Liver (tissue), 10 donors: ENCODE data around the gene ARHGEF19. TPM values are rescaled to one million over a fixed set of nuclear protein-coding genes. Genes with fewer than 3 reads are reported as not detected.

Experiments
- DNase-seq: peaks from one replicate; pipeline ENCODE4 v3.0.0-alpha.2; 2017; ENCODE audit warnings: low spot score
- H3K27ac ChIP-seq, 2 donors: one replicate each; pipeline ENCODE4 v1.7.0; 2013; ENCODE audit warnings: inconsistent platforms in 2 of 2, low read length in 2 of 2, control low read depth in 1 of 2, low read depth in 1 of 2, mild to moderate bottlenecking in 1 of 2
- H3K27me3 ChIP-seq, 4 donors: one replicate each; pipeline versions ENCODE4 v1.6.1 to v1.7.0; 2013; ENCODE audit warnings: low read length in 3 of 4, inconsistent platforms in 1 of 4, mild to moderate bottlenecking in 1 of 4, moderate library complexity in 1 of 4; ENCODE audit not compliant: control insufficient read depth in 4 of 4, insufficient read depth in 4 of 4
- H3K36me3 ChIP-seq, 4 donors: one replicate each; pipeline versions ENCODE4 v1.6.1 to v1.7.0; 2013; ENCODE audit warnings: low read length in 3 of 4, mild to moderate bottlenecking in 3 of 4, low read depth in 1 of 4, moderate library complexity in 1 of 4; ENCODE audit not compliant: control insufficient read depth in 4 of 4, insufficient read depth in 3 of 4
- H3K4me1 ChIP-seq, 4 donors: one replicate each; pipeline versions ENCODE4 v1.6.1 to v1.7.0; 2013; ENCODE audit warnings: low read length in 3 of 4, mild to moderate bottlenecking in 3 of 4, moderate library complexity in 1 of 4; ENCODE audit not compliant: control insufficient read depth in 4 of 4, insufficient read depth in 4 of 4
- H3K4me3 ChIP-seq, 3 donors: one replicate each; pipeline versions ENCODE4 v1.6.1 to v1.7.0; 2013; ENCODE audit warnings: low read length in 3 of 3, control low read depth in 1 of 3, low read depth in 1 of 3, mild to moderate bottlenecking in 1 of 3
- H3K9ac ChIP-seq, 2 donors: one replicate each; pipeline ENCODE4 v1.7.0; 2013; ENCODE audit warnings: low read length in 2 of 2, mild to moderate bottlenecking in 2 of 2, moderate library complexity in 2 of 2, control low read depth in 1 of 2, low read depth in 1 of 2
- H3K9me3 ChIP-seq, 4 donors: one replicate each; pipeline versions ENCODE4 v1.6.1 to v1.7.0; 2013; ENCODE audit warnings: low read length in 3 of 4; ENCODE audit not compliant: control insufficient read depth in 4 of 4
- ATF3 ChIP-seq: IDR thresholded peaks from 2 replicates; pipeline ENCODE4 v1.6.1; 2016; ENCODE audit warnings: antibody characterized with exemption
- FOXA1 ChIP-seq: IDR thresholded peaks from 2 replicates; pipeline ENCODE4 v1.6.1; 2016; ENCODE audit warnings: antibody characterized with exemption
- HNF4A ChIP-seq, 2 donors: conservative IDR thresholded peaks; 2 replicates each; pipeline ENCODE4 v1.6.1; 2016; ENCODE audit warnings: antibody characterized with exemption in 2 of 2, mild to moderate bottlenecking in 2 of 2
- JUND ChIP-seq, 2 donors: IDR thresholded peaks; 2 replicates each; pipeline ENCODE4 v1.6.1; 2016; ENCODE audit warnings: antibody characterized with exemption in 2 of 2
- MAX ChIP-seq: IDR thresholded peaks from 2 replicates; pipeline ENCODE4 v1.6.1; 2016; ENCODE audit warnings: antibody characterized with exemption
- NR2F2 ChIP-seq: IDR thresholded peaks from 2 replicates; pipeline ENCODE4 v1.6.1; 2016; ENCODE audit warnings: antibody characterized with exemption
- REST ChIP-seq: IDR thresholded peaks from 2 replicates; pipeline ENCODE4 v1.6.1; 2016; ENCODE audit warnings: antibody characterized with exemption, mild to moderate bottlenecking
- TAF1 ChIP-seq: conservative IDR thresholded peaks from 2 replicates; pipeline ENCODE4 v1.6.1; 2016; ENCODE audit warnings: antibody characterized with exemption, mild to moderate bottlenecking
- WGBS: extraction: QIAGEN DNeasy Blood & Tissue Kit; methylation state at CpG from one replicate; pipeline ENCODE4 v1.1.7; 2013; 5-methylcytosine and 5-hydroxymethylcytosine counted together
- polyA plus RNA-seq, 2 donors: library from polyadenylated mRNA; stranded (reverse) in 1 of 2; unstranded in 1 of 2; fragments of 200-250 nt in 1 of 2; fragments of >200 nt in 1 of 2; fragmentation: Nextera tagmentation in 1 of 2; extraction: Ambion mirVana in 1 of 2; gene quantifications; one replicate each; pipeline versions ENCODE4 v1.2.1 to v1.2.3, GENCODE V29; 2013 to 2015
- small RNA-seq: library from RNA; depleted of rRNA; stranded (forward); fragments of <200 nt; gene quantifications from one replicate; pipeline ENCODE3, GENCODE V24; 2014
- total RNA-seq, 2 donors: library from RNA; depleted of rRNA; stranded (reverse); fragments of >200 nt; gene quantifications; one replicate each; pipeline ENCODE4 v1.2.3, GENCODE V29; 2014
- donor health status: healthy.
- donor health status: healthy.
- donor health status: healthy.
- donor health status: healthy.
- donor health status: healthy.

The ARHGEF19 gene
- total and polyA plus RNA-seq, 4 donors, result 0.79 to 3.2 (median 2.5) TPM

GRCh38 chr1:16149146-16149545, 63.3 kb downstream of the ARHGEF19 start:
- H3K9me3 ChIP-seq, result no peaks in the 10 kb centered on the region
- no peak for TF ChIP-seq REST
- TF ChIP-seq ATF3, result no peak
- TF ChIP-seq NR2F2, result no peak
- no peak for TF ChIP-seq MAX
- TF ChIP-seq FOXA1, result no peak
- TF ChIP-seq JUND (IDR thresholded peaks at IDR 0.05), result no peak
- peaks cover 6 to 29% (median 9%) of the 10 kb centered on the region in 4 donors for H3K36me3 ChIP-seq
- no peak overlapping the region for H3K4me3 ChIP-seq
- peaks cover 18 to 58% (median 46%) of the 10 kb centered on the region in 4 donors for H3K4me1 ChIP-seq
- no peak for DNase-seq
- H3K9ac ChIP-seq, result no peak overlapping the region
- 93% methylated on average over 7 of the region's 7 CpGs for WGBS
- H3K27ac ChIP-seq, result no peak overlapping the region
- H3K27me3 ChIP-seq, result no peaks in the 10 kb centered on the region

GRCh38 chr1:16148329-16149092, 63.9 kb downstream of the ARHGEF19 start:
- Histone ChIP-seq H3K9me3 (no peaks in the 10 kb centered on the region), H3K36me3 (peaks cover 6 to 29% (median 9%) of the 10 kb centered on the region in 4 donors), H3K27me3 (no peaks in the 10 kb centered on the region), H3K4me3 (no peak overlapping the region), H3K9ac (no peak overlapping the region), H3K4me1 (peaks cover 18 to 58% (median 46%) of the 10 kb centered on the region in 4 donors), H3K27ac (no peak overlapping the region)
- no peak for TF ChIP-seq NR2F2
- TF ChIP-seq HNF4A (conservative IDR thresholded peaks at IDR 0.05), result no peak
- TF ChIP-seq TAF1, result no peak
- 90% methylated on average over 39 of the region's 39 CpGs for WGBS
- no peak for DNase-seq

Small RNAs within 50 kb of the gene (small RNA-seq; reads per million reads assigned to genes)
- not detected for gene MT1XP1

Other genes starting within 250 kb of the ARHGEF19 start
- 10 to 100 TPM; 10.4 to 15.1 TPM for gene ZBTB17, start 236.6 kb downstream of the ARHGEF19 start, total RNA-seq
- 1 to 10 TPM; 8.9 to 9.4 TPM for gene ZBTB17, start 236.6 kb downstream of the ARHGEF19 start, polyA plus RNA-seq
- not detected for gene SRARP, start 208.4 kb downstream of the ARHGEF19 start, total RNA-seq
- gene SRARP, start 208.4 kb downstream of the ARHGEF19 start, polyA plus RNA-seq, result under 1 TPM in 1 of 2 donors, not detected in 1; 0.02 TPM
- under 1 TPM; 0.28 to 0.42 TPM for gene HSPB7, start 194.6 kb downstream of the ARHGEF19 start, total RNA-seq
- gene HSPB7, start 194.6 kb downstream of the ARHGEF19 start, polyA plus RNA-seq, result 1 to 10 TPM in 1 of 2 donors, under 1 TPM in 1; 0.28 to 1.4 TPM
- not detected for gene CLCNKA, start 190.6 kb downstream of the ARHGEF19 start, total RNA-seq
- gene CLCNKA, start 190.6 kb downstream of the ARHGEF19 start, polyA plus RNA-seq, result not detected
- not detected for gene CLCNKB, start 168.9 kb downstream of the ARHGEF19 start, total RNA-seq
- not detected for gene CLCNKB, start 168.9 kb downstream of the ARHGEF19 start, polyA plus RNA-seq
- not detected for gene FAM131C, start 139.0 kb downstream of the ARHGEF19 start, total RNA-seq
- gene FAM131C, start 139.0 kb downstream of the ARHGEF19 start, polyA plus RNA-seq, result under 1 TPM; 0.05 to 0.92 TPM
- 10 to 100 TPM in 1 of 2 donors, 1 to 10 TPM in 1; 5.8 to 11.1 TPM for gene EPHA2, start 56.6 kb downstream of the ARHGEF19 start, total RNA-seq
- 1 to 10 TPM; 2.9 to 7.9 TPM for gene EPHA2, start 56.6 kb downstream of the ARHGEF19 start, polyA plus RNA-seq
- 1 to 10 TPM; 2.5 to 2.7 TPM for gene CPLANE2, start 24.5 kb upstream of the ARHGEF19 start, total RNA-seq
- 1 to 10 TPM in 1 of 2 donors, under 1 TPM in 1; 0.96 to 2.4 TPM for gene CPLANE2, start 24.5 kb upstream of the ARHGEF19 start, polyA plus RNA-seq
- gene FBXO42, start 139.8 kb upstream of the ARHGEF19 start, total RNA-seq, result 1 to 10 TPM; 6.3 to 9.4 TPM
- gene FBXO42, start 139.8 kb upstream of the ARHGEF19 start, polyA plus RNA-seq, result 1 to 10 TPM; 5.9 to 6.7 TPM
- 10 to 100 TPM; 14.2 to 22.3 TPM for gene SZRD1, start 154.6 kb upstream of the ARHGEF19 start, total RNA-seq
- gene SZRD1, start 154.6 kb upstream of the ARHGEF19 start, polyA plus RNA-seq, result 10 to 100 TPM; 27.8 to 44.3 TPM
- gene SPATA21, start 224.8 kb upstream of the ARHGEF19 start, total RNA-seq, result under 1 TPM in 1 of 2 donors, not detected in 1; 0.42 TPM
- under 1 TPM in 1 of 2 donors, not detected in 1; 0.08 TPM for gene SPATA21, start 224.8 kb upstream of the ARHGEF19 start, polyA plus RNA-seq
- gene NECAP2, start 228.1 kb upstream of the ARHGEF19 start, total RNA-seq, result 10 to 100 TPM; 27.4 to 41.8 TPM
- gene NECAP2, start 228.1 kb upstream of the ARHGEF19 start, polyA plus RNA-seq, result 10 to 100 TPM; 21.8 to 25.0 TPM